Right forelimb (tissue), 1 donor: Measurements from ENCODE around the gene DGAT2.

Experiments used
- DNase-seq: peaks from one replicate; pipeline ENCODE4 v3.0.0-alpha.2; 2018

DGAT2 gene

GRCh38 chr11:75836417-75836816, 67.8 kb downstream of the DGAT2 start:
- DNase-seq = no peak

- DNase-seq = no peak
Observed at GRCh38 chr11:75839851-75840250, 71.3 kb downstream of the DGAT2 start.

- no peak for DNase-seq
Observed at GRCh38 chr11:75840522-75840921, 71.9 kb downstream of the DGAT2 start.

GRCh38 chr11:75841739-75842138, 73.2 kb downstream of the DGAT2 start:
- DNase-seq = no peak

- no peak for DNase-seq
Observed at GRCh38 chr11:75845324-75845723, 76.7 kb downstream of the DGAT2 start.

- no peak for DNase-seq
Observed at GRCh38 chr11:75849894-75850293, 81.3 kb downstream of the DGAT2 start.

- no peak for DNase-seq
Observed at GRCh38 chr11:75850787-75851186, 82.2 kb downstream of the DGAT2 start.
